HCT116 (cell line): ENCODE results near the gene SPATA3. TPM values are rescaled to one million over a fixed set of nuclear protein-coding genes. Genes with fewer than 3 reads are reported as not detected.
A peak's percentile ranks its signal among the peaks of the same experiment; 100 is the strongest.

ENCODE experiments used
- ATAC-seq: fragments of 200-7000 bp; cut with Tn5 transposase; 2 replicates; pipeline ENCODE4 v1.9.1; 2020; ENCODE audit warnings: mild to moderate bottlenecking, moderate library complexity
- BruUV-seq: library from RNA; stranded (reverse); fragments of 400-500 nt; replicated peaks from 2 replicates; lab custom pipeline; 2021; lab: Mats Ljungman, UMichigan
- CTCF ChIA-PET: fragments of 300-600 bp; sonication (Branson Sonifier 250); formaldehyde crosslinking; loops from one replicate; lab custom pipeline; 2021; ENCODE audit warnings: antibody characterized with exemption; lab: Charles Lee
- POLR2A ChIA-PET: fragments of 300-600, 350-600 bp; sonication (Branson Sonifier 250); formaldehyde crosslinking; loops from one replicate; lab custom pipeline; 2021; ENCODE audit warnings: antibody characterized with exemption; lab: Charles Lee
- RAD21 ChIA-PET, 2 experiments: fragments of 300-600 bp; sonication (Branson Sonifier 250); formaldehyde crosslinking; loops; one replicate each; lab custom pipeline; 2023; ENCODE audit warnings: low total read pairs in 2 of 2; ENCODE audit not compliant: uncharacterized antibody in 2 of 2, unreplicated experiment in 2 of 2, low non-redundant PET in 1 of 2; lab: Charles Lee
- DNase-seq: peaks from one replicate; pipeline ENCODE4 v3.0.0-alpha.2; 2010; ENCODE audit warnings: low read depth, low spot score
- H2AFZ ChIP-seq: fragments of 200-600 bp; shearing (Covaris generic), sonication (generic); 2 replicates; pipeline ENCODE4 v1.6.1; 2017; ENCODE audit warnings: low read depth, mixed run types, mixed read lengths, antibody characterized with exemption, low read length; ENCODE audit not compliant: poor library complexity, severe bottlenecking
- H3K27ac ChIP-seq: 2 replicates; pipeline ENCODE4 v1.5.1; 2012; ENCODE audit warnings: low read depth, low read length
- H3K27me3 ChIP-seq: fragments of 200-600 bp; sonication (generic); 2 replicates; pipeline ENCODE4 v1.6.1; 2016; ENCODE audit warnings: mixed run types, low read length, mixed read lengths; ENCODE audit not compliant: insufficient read depth
- H3K36me3 ChIP-seq, 2 experiments: fragments of 200-500 bp in 1 of 2; fragments of 200-600 bp in 1 of 2; sonication (Bioruptor generic) in 1 of 2; sonication (generic) in 1 of 2; 2 replicates each; pipeline versions ENCODE4 v1.5.1 to v1.6.1; 2014 to 2016; ENCODE audit warnings: low read length in 2 of 2, inconsistent platforms in 1 of 2, mixed read lengths in 1 of 2, mixed run types in 1 of 2; ENCODE audit not compliant: insufficient read depth in 2 of 2, control insufficient read depth in 1 of 2
- H3K4me1 ChIP-seq, 2 experiments: fragments of 200-600 bp in 1 of 2; sonication (generic) in 1 of 2; 2 replicates each; pipeline versions ENCODE4 v1.5.1 to v1.6.1; 2012 to 2017; ENCODE audit warnings: low read length in 2 of 2, inconsistent platforms in 1 of 2, mild to moderate bottlenecking in 1 of 2, mixed read lengths in 1 of 2, mixed run types in 1 of 2, moderate library complexity in 1 of 2; ENCODE audit not compliant: insufficient read depth in 2 of 2, control insufficient read depth in 1 of 2
- H3K4me2 ChIP-seq: fragments of 200-600 bp; sonication (generic); 2 replicates; pipeline ENCODE4 v1.6.1; 2017; ENCODE audit warnings: mixed run types, low read length, mixed read lengths
- H3K4me3 ChIP-seq, 2 experiments: fragments of 200-600 bp in 1 of 2; sonication (generic) in 1 of 2; replicated peaks in 1 of 2; 2 replicates each; pipeline ENCODE4 v1.5.1; 2011 to 2016; ENCODE audit warnings: low read length in 2 of 2, control low read depth in 1 of 2, low read depth in 1 of 2, mild to moderate bottlenecking in 1 of 2, mixed read lengths in 1 of 2, mixed run types in 1 of 2
- H3K79me2 ChIP-seq: fragments of 200-600 bp; sonication (generic); 2 replicates; pipeline ENCODE4 v1.6.1; 2017; ENCODE audit warnings: mild to moderate bottlenecking, mixed run types, low read length, moderate library complexity, mixed read lengths; ENCODE audit not compliant: insufficient read depth
- H3K9ac ChIP-seq: fragments of 200-600 bp; sonication (generic); 2 replicates; pipeline ENCODE4 v1.6.1; 2016; ENCODE audit warnings: low read length, mixed read lengths
- H3K9me2 ChIP-seq: fragments of 200-600 bp; sonication (generic), shearing (Covaris generic); 2 replicates; pipeline ENCODE4 v1.6.1; 2017; ENCODE audit warnings: mixed run types, mild to moderate bottlenecking, moderate library complexity; ENCODE audit not compliant: insufficient read depth
- H3K9me3 ChIP-seq, 2 experiments: fragments of 200-500 bp in 1 of 2; fragments of 200-600 bp in 1 of 2; sonication (Bioruptor generic) in 1 of 2; sonication (generic) in 1 of 2; 2 replicates each; pipeline ENCODE4 v1.6.1; 2014 to 2017; ENCODE audit warnings: low read length in 2 of 2, mixed read lengths in 2 of 2, inconsistent platforms in 1 of 2, low read depth in 1 of 2, mild to moderate bottlenecking in 1 of 2, mixed run types in 1 of 2, moderate library complexity in 1 of 2; ENCODE audit not compliant: control insufficient read depth in 1 of 2, insufficient read depth in 1 of 2
- H4K20me1 ChIP-seq: fragments of 200-600 bp; sonication (generic), shearing (Covaris generic); 2 replicates; pipeline ENCODE4 v1.6.1; 2017; ENCODE audit warnings: mixed run types, mild to moderate bottlenecking, moderate library complexity; ENCODE audit not compliant: insufficient read depth
- CBX3 ChIP-seq: IDR thresholded peaks from 2 replicates; pipeline ENCODE4 v1.6.1; 2012; ENCODE audit warnings: low read depth
- CEBPB ChIP-seq: IDR thresholded peaks from 2 replicates; pipeline ENCODE4 v1.6.1; 2012; ENCODE audit warnings: low read depth
- EZH2 ChIP-seq: fragments of 200-600 bp; sonication (generic); IDR thresholded peaks from 2 replicates; pipeline ENCODE4 v1.6.1; 2017; ENCODE audit warnings: antibody characterized with exemption, mixed run types
- FOSL1 ChIP-seq: IDR thresholded peaks from 2 replicates; pipeline ENCODE4 v1.6.1; 2012; ENCODE audit warnings: low read depth
- JUND ChIP-seq: IDR thresholded peaks from 2 replicates; pipeline ENCODE4 v1.6.1; 2012
- POLR2A ChIP-seq: IDR thresholded peaks from 2 replicates; pipeline ENCODE4 v1.7.0; 2011; ENCODE audit warnings: borderline replicate concordance; ENCODE audit not compliant: insufficient read depth, insufficient read length; ENCODE audit errors: extremely low read depth
- POLR2AphosphoS5 ChIP-seq: IDR thresholded peaks from 2 replicates; pipeline ENCODE4 v1.6.1; 2011; ENCODE audit warnings: mild to moderate bottlenecking, low read depth, low read length, moderate library complexity
- SP1 ChIP-seq: IDR thresholded peaks from 2 replicates; pipeline ENCODE4 v1.6.1; 2012; ENCODE audit warnings: low read depth
- TCF7L2 ChIP-seq: IDR thresholded peaks from 2 replicates; pipeline ENCODE4 v1.7.0; 2011; ENCODE audit warnings: borderline replicate concordance, inconsistent platforms; ENCODE audit not compliant: insufficient read depth, insufficient read length; ENCODE audit errors: extremely low read depth
- ZFX ChIP-seq: fragments of 450-650 bp; IDR thresholded peaks from 2 replicates; pipeline ENCODE4 v1.6.1; 2017
- intact Hi-C: fragments of 100-400 bp; cut with micrococcal nuclease; formaldehyde crosslinking; loops from 2 replicates; pipeline ENCODE4 v1.10.0; 2022
- total RNA-seq: library from RNA; stranded (reverse); gene quantifications from one replicate; pipeline ENCODE4 v1.2.1, GENCODE V29; 2021; ENCODE audit not compliant: unreplicated experiment
- TF ChIP-seq, protein P1 (sequence below): IDR thresholded peaks from 2 replicates; pipeline ENCODE4 v1.6.1; 2012; ENCODE audit warnings: low read depth

SPATA3 gene
- total RNA-seq, 1 experiment from 2014 or later, result not detected

DNA sequence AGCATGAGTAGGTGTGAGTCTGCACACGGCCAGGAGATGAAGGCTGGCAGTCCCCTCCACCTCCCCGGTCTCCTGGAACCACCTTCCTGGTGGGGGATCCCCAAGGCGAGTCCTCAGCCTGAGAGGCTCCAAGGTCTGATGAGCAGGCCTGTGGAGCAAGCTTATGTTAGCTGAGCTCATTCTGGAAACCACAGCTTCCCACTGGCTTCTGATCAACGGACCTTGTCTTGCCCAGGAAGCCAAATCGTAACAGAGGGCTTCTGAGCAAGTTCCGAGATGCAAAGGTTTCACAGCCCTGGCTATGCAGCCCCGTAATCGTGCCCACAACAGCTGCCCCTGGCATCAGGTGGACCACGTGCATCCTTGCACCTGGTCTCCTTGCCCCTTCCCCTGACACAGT lies 42.1 kb upstream of the SPATA3 start:
- Histone ChIP-seq H4K20me1 (no peaks in the 10 kb centered on the region), H3K79me2 (no peaks in the 10 kb centered on the region), H3K4me1 (peaks cover 0 to 14% of the 10 kb centered on the region in 2 experiments; a peak in 3 of 4 replicates), H3K9ac (no peak overlapping the region), H3K4me3 (no peak overlapping the region), H2AFZ (no peak overlapping the region), H3K9me2 (no peaks in the 10 kb centered on the region), H3K27me3 (no peaks in the 10 kb centered on the region), H3K9me3 (no peaks in the 10 kb centered on the region), H3K36me3 (no peaks in the 10 kb centered on the region), H3K27ac (no peak overlapping the region), H3K4me2 (no peak overlapping the region)
- DNase-seq, result no peak
- intact Hi-C loops, result no loop called here
- no TSS peak for BruUV-seq
- ChIA-PET RAD21 (no interaction called here), POLR2A (no interaction called here), CTCF (no interaction called here)
- TF ChIP-seq FOSL1 (no peak), POLR2AphosphoS5 (no peak), ZFX (no peak), SP1 (no peak)
- TF ChIP-seq, protein P1, sequence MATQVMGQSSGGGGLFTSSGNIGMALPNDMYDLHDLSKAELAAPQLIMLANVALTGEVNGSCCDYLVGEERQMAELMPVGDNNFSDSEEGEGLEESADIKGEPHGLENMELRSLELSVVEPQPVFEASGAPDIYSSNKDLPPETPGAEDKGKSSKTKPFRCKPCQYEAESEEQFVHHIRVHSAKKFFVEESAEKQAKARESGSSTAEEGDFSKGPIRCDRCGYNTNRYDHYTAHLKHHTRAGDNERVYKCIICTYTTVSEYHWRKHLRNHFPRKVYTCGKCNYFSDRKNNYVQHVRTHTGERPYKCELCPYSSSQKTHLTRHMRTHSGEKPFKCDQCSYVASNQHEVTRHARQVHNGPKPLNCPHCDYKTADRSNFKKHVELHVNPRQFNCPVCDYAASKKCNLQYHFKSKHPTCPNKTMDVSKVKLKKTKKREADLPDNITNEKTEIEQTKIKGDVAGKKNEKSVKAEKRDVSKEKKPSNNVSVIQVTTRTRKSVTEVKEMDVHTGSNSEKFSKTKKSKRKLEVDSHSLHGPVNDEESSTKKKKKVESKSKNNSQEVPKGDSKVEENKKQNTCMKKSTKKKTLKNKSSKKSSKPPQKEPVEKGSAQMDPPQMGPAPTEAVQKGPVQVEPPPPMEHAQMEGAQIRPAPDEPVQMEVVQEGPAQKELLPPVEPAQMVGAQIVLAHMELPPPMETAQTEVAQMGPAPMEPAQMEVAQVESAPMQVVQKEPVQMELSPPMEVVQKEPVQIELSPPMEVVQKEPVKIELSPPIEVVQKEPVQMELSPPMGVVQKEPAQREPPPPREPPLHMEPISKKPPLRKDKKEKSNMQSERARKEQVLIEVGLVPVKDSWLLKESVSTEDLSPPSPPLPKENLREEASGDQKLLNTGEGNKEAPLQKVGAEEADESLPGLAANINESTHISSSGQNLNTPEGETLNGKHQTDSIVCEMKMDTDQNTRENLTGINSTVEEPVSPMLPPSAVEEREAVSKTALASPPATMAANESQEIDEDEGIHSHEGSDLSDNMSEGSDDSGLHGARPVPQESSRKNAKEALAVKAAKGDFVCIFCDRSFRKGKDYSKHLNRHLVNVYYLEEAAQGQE, result no peak
- ATAC-seq, result no peak

DNA sequence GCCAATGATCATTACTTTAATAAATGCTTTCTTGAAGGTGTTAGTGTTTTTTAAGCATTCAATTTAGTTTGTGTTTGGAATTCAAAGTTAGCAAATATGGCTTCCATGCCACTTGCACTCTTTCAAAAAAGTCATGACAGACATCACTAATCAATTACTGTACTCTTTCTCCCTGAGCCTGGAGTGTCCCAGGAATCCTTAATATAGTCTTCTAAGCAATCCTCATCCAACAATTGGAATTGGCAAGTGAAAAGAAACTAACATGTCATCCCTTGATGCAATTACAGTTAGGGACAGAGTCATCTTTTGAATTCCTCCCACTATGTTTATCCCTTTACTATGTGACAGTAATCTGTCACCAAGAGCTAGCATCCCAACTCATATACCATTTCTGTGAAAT lies 41.2 kb upstream of the SPATA3 start:
- H3K27me3 ChIP-seq, result no peaks in the 10 kb centered on the region
- ATAC-seq, result no peak
- ChIA-PET POLR2A (no interaction called here), CTCF (no interaction called here), RAD21 (no interaction called here)
- no peak overlapping the region for H3K27ac ChIP-seq
- no peak for DNase-seq
- no peak overlapping the region for H3K9ac ChIP-seq
- intact Hi-C loops, result no loop called here
- no peak overlapping the region for H3K4me2 ChIP-seq
- no peaks in the 10 kb centered on the region for H3K79me2 ChIP-seq
- no peaks in the 10 kb centered on the region for H3K36me3 ChIP-seq
- peak overlapping the region; percentile 72 for H2AFZ ChIP-seq
- no TSS peak for BruUV-seq
- no peaks in the 10 kb centered on the region for H3K9me3 ChIP-seq
- no peaks in the 10 kb centered on the region for H4K20me1 ChIP-seq
- peaks cover 0 to 14% of the 10 kb centered on the region in 2 experiments; a peak in 3 of 4 replicates for H3K4me1 ChIP-seq
- H3K9me2 ChIP-seq, result no peaks in the 10 kb centered on the region
- H3K4me3 ChIP-seq, result no peak overlapping the region
- TF ChIP-seq POLR2A, result no peak
- TF ChIP-seq JUND, result no peak
- TF ChIP-seq EZH2, result no peak
- TF ChIP-seq CBX3, result no peak
- TF ChIP-seq TCF7L2, result no peak
- TF ChIP-seq SP1, result no peak
- TF ChIP-seq CEBPB, result no peak
- TF ChIP-seq, all 23 proteins: peak for 0
